HCT116 (cell line): ENCODE results near the gene SLC7A11.

Source experiments
- CBX3 ChIP-seq: IDR thresholded peaks from 2 replicates; pipeline ENCODE4 v1.6.1; 2012; ENCODE audit warnings: low read depth
- EZH2 ChIP-seq: fragments of 200-600 bp; sonication (generic); IDR thresholded peaks from 2 replicates; pipeline ENCODE4 v1.6.1; 2017; ENCODE audit warnings: antibody characterized with exemption, mixed run types
- POLR2A ChIP-seq: IDR thresholded peaks from 2 replicates; pipeline ENCODE4 v1.7.0; 2011; ENCODE audit warnings: borderline replicate concordance; ENCODE audit not compliant: insufficient read depth, insufficient read length; ENCODE audit errors: extremely low read depth
- POLR2AphosphoS5 ChIP-seq: IDR thresholded peaks from 2 replicates; pipeline ENCODE4 v1.6.1; 2011; ENCODE audit warnings: mild to moderate bottlenecking, low read depth, low read length, moderate library complexity
- SP1 ChIP-seq: IDR thresholded peaks from 2 replicates; pipeline ENCODE4 v1.6.1; 2012; ENCODE audit warnings: low read depth
- YY1 ChIP-seq: IDR thresholded peaks from 2 replicates; pipeline ENCODE4 v1.6.1; 2011; ENCODE audit warnings: low read length, low read depth, moderate library complexity, mild to moderate bottlenecking; ENCODE audit not compliant: insufficient replicate concordance; ENCODE audit errors: extremely low read depth
- TF ChIP-seq, protein P1 (sequence below), 3 experiments: fragments of 200-600 bp in 1 of 3; sonication (generic) in 1 of 3; IDR thresholded peaks in 2 of 3; conservative IDR thresholded peaks in 1 of 3; 2 replicates each; pipeline ENCODE4 v1.5.1; 2012 to 2017; ENCODE audit warnings: low read depth in 2 of 3, low read length in 2 of 3, antibody characterized with exemption in 1 of 3, borderline replicate concordance in 1 of 3, control low read depth in 1 of 3, mild to moderate bottlenecking in 1 of 3, mixed read lengths in 1 of 3, mixed run types in 1 of 3, moderate library complexity in 1 of 3; ENCODE audit not compliant: insufficient read depth in 1 of 3

DNA sequence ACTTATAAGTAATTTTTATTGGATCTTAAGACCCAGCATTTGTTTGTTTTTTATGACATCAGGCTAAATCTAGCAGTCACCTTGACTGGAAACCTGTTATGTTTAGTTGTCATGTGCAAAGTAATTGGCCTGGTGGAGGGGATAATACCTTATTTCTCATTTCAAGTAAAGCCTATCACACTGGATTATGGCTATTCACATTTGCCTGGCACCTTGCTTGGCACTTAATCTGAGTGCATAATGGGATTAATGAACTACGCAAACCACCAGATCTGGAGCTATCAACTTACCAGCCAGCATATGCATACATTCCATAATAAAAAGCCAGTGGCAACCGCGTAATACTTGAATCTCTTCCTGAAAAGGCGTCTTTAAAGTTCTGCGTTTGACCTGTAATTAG lies 23.2 kb downstream of the SLC7A11 start:
- TF ChIP-seq, protein P1, sequence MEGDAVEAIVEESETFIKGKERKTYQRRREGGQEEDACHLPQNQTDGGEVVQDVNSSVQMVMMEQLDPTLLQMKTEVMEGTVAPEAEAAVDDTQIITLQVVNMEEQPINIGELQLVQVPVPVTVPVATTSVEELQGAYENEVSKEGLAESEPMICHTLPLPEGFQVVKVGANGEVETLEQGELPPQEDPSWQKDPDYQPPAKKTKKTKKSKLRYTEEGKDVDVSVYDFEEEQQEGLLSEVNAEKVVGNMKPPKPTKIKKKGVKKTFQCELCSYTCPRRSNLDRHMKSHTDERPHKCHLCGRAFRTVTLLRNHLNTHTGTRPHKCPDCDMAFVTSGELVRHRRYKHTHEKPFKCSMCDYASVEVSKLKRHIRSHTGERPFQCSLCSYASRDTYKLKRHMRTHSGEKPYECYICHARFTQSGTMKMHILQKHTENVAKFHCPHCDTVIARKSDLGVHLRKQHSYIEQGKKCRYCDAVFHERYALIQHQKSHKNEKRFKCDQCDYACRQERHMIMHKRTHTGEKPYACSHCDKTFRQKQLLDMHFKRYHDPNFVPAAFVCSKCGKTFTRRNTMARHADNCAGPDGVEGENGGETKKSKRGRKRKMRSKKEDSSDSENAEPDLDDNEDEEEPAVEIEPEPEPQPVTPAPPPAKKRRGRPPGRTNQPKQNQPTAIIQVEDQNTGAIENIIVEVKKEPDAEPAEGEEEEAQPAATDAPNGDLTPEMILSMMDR (IDR thresholded peaks at IDR 0.05 in 2 of 3, conservative IDR thresholded peaks at IDR 0.05 in 1 of 3; ENCODE audit: borderline replicate concordance in 1 of 3, insufficient read depth in 1 of 3, low read depth in 2 of 3, low read length in 2 of 3) = no peak
- no peak for TF ChIP-seq POLR2AphosphoS5
- no peak for TF ChIP-seq POLR2A
- TF ChIP-seq SP1 = no peak
- TF ChIP-seq YY1 = no peak
- TF ChIP-seq CBX3 = no peak
- TF ChIP-seq EZH2 = no peak
